Measurements from ENCODE around the gene TUBGCP2.

Gene TUBGCP2

DNA sequence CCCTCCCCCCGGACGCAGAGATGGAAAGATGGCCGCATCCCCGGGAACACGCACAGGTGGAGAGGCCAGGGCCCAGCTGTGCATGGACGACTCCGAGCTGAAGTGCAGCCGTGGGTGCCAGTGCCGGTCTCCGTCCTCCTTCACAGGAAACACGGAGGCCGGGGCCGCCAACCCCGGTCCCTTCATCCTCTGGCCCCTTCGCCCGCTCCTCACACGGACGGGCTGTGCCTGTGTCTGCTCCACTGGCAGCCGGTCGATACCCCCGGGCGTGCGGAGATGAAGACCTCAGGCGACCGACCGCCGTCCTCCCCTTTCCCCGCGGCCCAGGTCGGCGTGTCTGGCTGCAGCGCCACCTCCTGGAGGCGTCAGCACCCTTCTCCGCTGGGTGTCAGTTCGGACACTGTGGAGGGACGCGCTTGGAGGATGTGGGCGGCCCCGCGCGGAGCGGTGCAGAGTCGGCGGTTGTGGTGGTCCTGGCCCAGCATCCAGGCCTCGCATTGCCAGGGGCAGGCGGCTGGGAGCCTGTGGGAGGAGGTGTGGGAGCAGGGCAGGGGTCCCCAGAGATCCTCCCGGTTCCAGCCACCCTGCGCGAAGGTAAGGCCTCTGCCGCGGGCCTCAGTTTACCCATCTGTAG, 9.9 kb upstream of the TUBGCP2 start:
- no peak overlapping the region for H3K27ac ChIP-seq (ENCODE audit: low read depth, low read length)
- no peaks in the 10 kb centered on the region for H3K27me3 ChIP-seq (ENCODE audit: low read length)
- no peaks in the 10 kb centered on the region for H3K9me3 ChIP-seq (ENCODE audit: insufficient read depth, low read length)
- no peak overlapping the region for H3K9ac ChIP-seq (ENCODE audit: low read length)
- no peaks in the 10 kb centered on the region for H3K9me2 ChIP-seq (replicated peaks; ENCODE audit: insufficient read depth, low read length)
- no peaks in the 10 kb centered on the region for H3K79me2 ChIP-seq (ENCODE audit: insufficient read depth, low read length)
- H3F3A ChIP-seq (ENCODE audit: insufficient read depth), result no peaks in the 10 kb centered on the region
- H2AFZ ChIP-seq (ENCODE audit: low read depth, low read length, severe bottlenecking), result no peak overlapping the region
- no peaks in the 10 kb centered on the region for H3K36me3 ChIP-seq (ENCODE audit: low read length)
- H3K4me2 ChIP-seq (ENCODE audit: low read depth, low read length, poor library complexity, severe bottlenecking), result peak overlapping the region; percentile 39
- no peak for TF ChIP-seq EZH2phosphoT487 (conservative IDR thresholded peaks at IDR 0.05; ENCODE audit: low read length)
- TF ChIP-seq, protein P1, sequence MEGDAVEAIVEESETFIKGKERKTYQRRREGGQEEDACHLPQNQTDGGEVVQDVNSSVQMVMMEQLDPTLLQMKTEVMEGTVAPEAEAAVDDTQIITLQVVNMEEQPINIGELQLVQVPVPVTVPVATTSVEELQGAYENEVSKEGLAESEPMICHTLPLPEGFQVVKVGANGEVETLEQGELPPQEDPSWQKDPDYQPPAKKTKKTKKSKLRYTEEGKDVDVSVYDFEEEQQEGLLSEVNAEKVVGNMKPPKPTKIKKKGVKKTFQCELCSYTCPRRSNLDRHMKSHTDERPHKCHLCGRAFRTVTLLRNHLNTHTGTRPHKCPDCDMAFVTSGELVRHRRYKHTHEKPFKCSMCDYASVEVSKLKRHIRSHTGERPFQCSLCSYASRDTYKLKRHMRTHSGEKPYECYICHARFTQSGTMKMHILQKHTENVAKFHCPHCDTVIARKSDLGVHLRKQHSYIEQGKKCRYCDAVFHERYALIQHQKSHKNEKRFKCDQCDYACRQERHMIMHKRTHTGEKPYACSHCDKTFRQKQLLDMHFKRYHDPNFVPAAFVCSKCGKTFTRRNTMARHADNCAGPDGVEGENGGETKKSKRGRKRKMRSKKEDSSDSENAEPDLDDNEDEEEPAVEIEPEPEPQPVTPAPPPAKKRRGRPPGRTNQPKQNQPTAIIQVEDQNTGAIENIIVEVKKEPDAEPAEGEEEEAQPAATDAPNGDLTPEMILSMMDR (IDR thresholded peaks at IDR 0.05; ENCODE audit: insufficient read depth, low read length, poor library complexity, severe bottlenecking), result peak; percentile 48
- no peaks in the 10 kb centered on the region for H4K20me1 ChIP-seq (ENCODE audit: low read depth, low read length)
- no peak overlapping the region for H3K4me3 ChIP-seq (ENCODE audit: insufficient read depth, low read length, poor library complexity, severe bottlenecking)

- no peaks in the 10 kb centered on the region for H3F3A ChIP-seq (ENCODE audit: insufficient read depth)
- no peaks in the 10 kb centered on the region for H3K79me2 ChIP-seq (ENCODE audit: insufficient read depth, low read length)
- TF ChIP-seq EZH2phosphoT487 (conservative IDR thresholded peaks at IDR 0.05; ENCODE audit: low read length), result no peak
- TF ChIP-seq, protein P1 (IDR thresholded peaks at IDR 0.05; ENCODE audit: insufficient read depth, low read length, poor library complexity, severe bottlenecking), result no peak
- no peak overlapping the region for H3K9ac ChIP-seq (ENCODE audit: low read length)
- no peaks in the 10 kb centered on the region for H3K9me3 ChIP-seq (ENCODE audit: insufficient read depth, low read length)
- H3K27me3 ChIP-seq (ENCODE audit: low read length), result no peaks in the 10 kb centered on the region
- H3K9me2 ChIP-seq (replicated peaks; ENCODE audit: insufficient read depth, low read length), result no peaks in the 10 kb centered on the region
- H3K27ac ChIP-seq (ENCODE audit: low read depth, low read length), result no peak overlapping the region
- no peaks in the 10 kb centered on the region for H4K20me1 ChIP-seq (ENCODE audit: low read depth, low read length)
- H2AFZ ChIP-seq (ENCODE audit: low read depth, low read length, severe bottlenecking), result no peak overlapping the region
- no peak overlapping the region for H3K4me2 ChIP-seq (ENCODE audit: low read depth, low read length, poor library complexity, severe bottlenecking)
- no peak overlapping the region for H3K4me3 ChIP-seq (ENCODE audit: insufficient read depth, low read length, poor library complexity, severe bottlenecking)
- H3K36me3 ChIP-seq (ENCODE audit: low read length), result no peaks in the 10 kb centered on the region
Observed at GRCh38 chr10:133316732-133317131, 8.1 kb upstream of the TUBGCP2 start.

DNA sequence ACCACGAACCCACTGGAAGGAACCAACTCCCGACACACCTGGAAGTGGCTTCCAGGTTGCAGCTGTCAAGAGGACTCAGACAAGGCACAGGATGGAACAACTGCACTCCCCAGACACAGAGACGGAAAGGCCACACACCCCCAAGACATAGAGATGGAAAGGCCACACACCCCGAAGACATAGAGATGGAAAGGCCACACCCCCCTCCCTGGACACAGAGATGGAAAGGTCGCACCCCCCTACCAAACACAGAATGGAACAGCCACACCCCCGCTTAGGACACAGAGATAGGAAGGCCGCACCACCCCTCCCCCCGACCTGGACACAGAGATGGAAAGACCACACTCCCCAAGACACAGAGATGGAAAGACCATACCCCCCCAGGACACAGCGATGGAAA, 7.6 kb upstream of the TUBGCP2 start:
- no peak overlapping the region for H3K27ac ChIP-seq (ENCODE audit: low read depth, low read length)
- no peaks in the 10 kb centered on the region for H4K20me1 ChIP-seq (ENCODE audit: low read depth, low read length)
- TF ChIP-seq, protein P1 (IDR thresholded peaks at IDR 0.05; ENCODE audit: insufficient read depth, low read length, poor library complexity, severe bottlenecking), result no peak
- H3F3A ChIP-seq (ENCODE audit: insufficient read depth), result no peaks in the 10 kb centered on the region
- H3K9me2 ChIP-seq (replicated peaks; ENCODE audit: insufficient read depth, low read length), result no peaks in the 10 kb centered on the region
- H3K9ac ChIP-seq (ENCODE audit: low read length), result no peak overlapping the region
- H2AFZ ChIP-seq (ENCODE audit: low read depth, low read length, severe bottlenecking), result no peak overlapping the region
- no peak overlapping the region for H3K4me2 ChIP-seq (ENCODE audit: low read depth, low read length, poor library complexity, severe bottlenecking)
- H3K4me3 ChIP-seq (ENCODE audit: insufficient read depth, low read length, poor library complexity, severe bottlenecking), result no peak overlapping the region
- H3K79me2 ChIP-seq (ENCODE audit: insufficient read depth, low read length), result no peaks in the 10 kb centered on the region
- no peaks in the 10 kb centered on the region for H3K27me3 ChIP-seq (ENCODE audit: low read length)
- 0 out of 2 replicates have a peak, but pooled peaks cover under 1% of the 10 kb centered on the region for H3K36me3 ChIP-seq (ENCODE audit: low read length)
- no peaks in the 10 kb centered on the region for H3K9me3 ChIP-seq (ENCODE audit: insufficient read depth, low read length)

Data from SU-DHL-6 (cell line).